SU-DHL-6 (cell line): ENCODE data around the gene SLC39A11.

Source experiments
- H2AFZ ChIP-seq: fragments of 200-600 bp; sonication (generic); 2 replicates; pipeline ENCODE4 v1.6.1; 2014; ENCODE audit warnings: low read depth, mild to moderate bottlenecking, moderate library complexity, mixed read lengths, antibody characterized with exemption, low read length; ENCODE audit not compliant: severe bottlenecking
- H3F3A ChIP-seq: fragments of 200-600 bp; shearing (Covaris generic); 2 replicates; pipeline ENCODE4 v1.6.0; 2016; ENCODE audit warnings: antibody characterized with exemption, mild to moderate bottlenecking; ENCODE audit not compliant: insufficient read depth
- H3K27ac ChIP-seq: fragments of 200-600 bp; sonication (generic); 2 replicates; pipeline ENCODE4 v1.5.1; 2016; ENCODE audit warnings: low read depth, mild to moderate bottlenecking, low read length, moderate library complexity, mixed read lengths
- H3K27me3 ChIP-seq: fragments of 200-600 bp; sonication (generic), shearing (Covaris generic); 2 replicates; pipeline ENCODE4 v1.6.0; 2014; ENCODE audit warnings: mild to moderate bottlenecking, low read length
- H3K36me3 ChIP-seq: fragments of 200-600 bp; sonication (generic); 2 replicates; pipeline ENCODE4 v1.6.1; 2014; ENCODE audit warnings: mild to moderate bottlenecking, low read length, mixed read lengths
- H3K4me2 ChIP-seq: fragments of 300-600, 200-600 bp; shearing (Covaris generic), sonication (generic); 2 replicates; pipeline ENCODE4 v1.6.0; 2014; ENCODE audit warnings: low read length, low read depth, mild to moderate bottlenecking; ENCODE audit not compliant: poor library complexity, severe bottlenecking
- H3K4me3 ChIP-seq: fragments of 200-600 bp; sonication (generic); 2 replicates; pipeline ENCODE4 v1.5.1; 2014; ENCODE audit warnings: antibody characterized with exemption, low read length, mild to moderate bottlenecking, mixed read lengths; ENCODE audit not compliant: insufficient read depth, poor library complexity, severe bottlenecking
- H3K79me2 ChIP-seq: fragments of 200-600 bp; sonication (generic); 2 replicates; pipeline ENCODE4 v1.6.1; 2014; ENCODE audit warnings: mild to moderate bottlenecking, low read length, moderate library complexity; ENCODE audit not compliant: insufficient read depth
- H3K9ac ChIP-seq: fragments of 200-600 bp; sonication (generic); 2 replicates; pipeline ENCODE4 v1.7.0; 2014; ENCODE audit warnings: mild to moderate bottlenecking, low read length
- H3K9me2 ChIP-seq: fragments of 200-600 bp; sonication (generic); replicated peaks from 2 replicates; pipeline ENCODE4 v1.6.1; 2014; ENCODE audit warnings: low read length; ENCODE audit not compliant: insufficient read depth
- H3K9me3 ChIP-seq: fragments of 200-600 bp; sonication (generic); 2 replicates; pipeline ENCODE4 v1.6.1; 2014; ENCODE audit warnings: low read length, mixed read lengths; ENCODE audit not compliant: insufficient read depth
- H4K20me1 ChIP-seq: fragments of 200-600 bp; sonication (generic); 2 replicates; pipeline ENCODE4 v1.6.1; 2014; ENCODE audit warnings: low read depth, mild to moderate bottlenecking, antibody characterized with exemption, low read length, moderate library complexity, mixed read lengths
- EZH2phosphoT487 ChIP-seq: fragments of 200-600 bp; sonication (generic), shearing (Covaris generic); conservative IDR thresholded peaks from 2 replicates; pipeline ENCODE4 v1.6.1; 2018; ENCODE audit warnings: mild to moderate bottlenecking, antibody characterized with exemption, low read length, moderate library complexity, mixed read lengths
- TF ChIP-seq, protein P1 (sequence below): fragments of 200-600 bp; sonication (generic); IDR thresholded peaks from one replicate; pipeline ENCODE4 v1.5.1; 2017; ENCODE audit warnings: antibody characterized with exemption, mild to moderate bottlenecking, low read length, moderate library complexity; ENCODE audit not compliant: insufficient read depth, poor library complexity, severe bottlenecking

SLC39A11 gene

DNA sequence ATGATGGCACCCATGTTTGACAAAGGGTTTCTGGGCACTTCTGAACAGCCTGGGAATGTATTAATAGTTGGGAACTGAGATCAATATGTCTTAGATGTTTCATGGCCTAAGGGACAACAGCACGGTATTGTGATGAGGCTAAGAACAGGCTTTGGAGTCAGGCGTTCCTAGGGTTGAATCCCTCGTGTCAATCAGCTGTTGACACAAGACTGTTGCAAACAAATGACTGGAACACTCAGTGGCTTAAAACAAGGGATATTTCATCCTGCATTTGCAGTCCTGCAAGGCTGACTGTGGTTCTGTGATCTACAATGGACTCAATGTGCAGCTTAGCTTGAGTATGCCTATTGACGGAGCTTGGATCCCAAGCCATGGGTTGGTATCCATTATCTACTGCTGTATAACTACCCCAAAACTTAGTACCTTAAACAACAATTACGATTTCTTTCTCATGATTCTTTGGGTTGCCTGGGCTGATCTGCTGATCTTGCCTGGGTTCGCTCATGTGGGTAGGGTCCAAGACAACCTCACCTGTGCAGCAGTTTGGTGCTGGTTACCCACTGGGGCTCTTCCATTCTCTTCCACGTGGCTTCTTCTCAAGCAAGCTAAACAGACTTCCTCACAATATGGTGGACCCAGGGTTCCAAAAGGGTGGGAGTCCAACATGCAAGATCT, 472.4 kb downstream of the SLC39A11 start:
- H2AFZ ChIP-seq, result no peak overlapping the region
- H4K20me1 ChIP-seq, result no peaks in the 10 kb centered on the region
- no peak overlapping the region for H3K9ac ChIP-seq
- no peaks in the 10 kb centered on the region for H3F3A ChIP-seq
- no peak overlapping the region for H3K4me3 ChIP-seq
- no peak for TF ChIP-seq EZH2phosphoT487
- TF ChIP-seq, protein P1, sequence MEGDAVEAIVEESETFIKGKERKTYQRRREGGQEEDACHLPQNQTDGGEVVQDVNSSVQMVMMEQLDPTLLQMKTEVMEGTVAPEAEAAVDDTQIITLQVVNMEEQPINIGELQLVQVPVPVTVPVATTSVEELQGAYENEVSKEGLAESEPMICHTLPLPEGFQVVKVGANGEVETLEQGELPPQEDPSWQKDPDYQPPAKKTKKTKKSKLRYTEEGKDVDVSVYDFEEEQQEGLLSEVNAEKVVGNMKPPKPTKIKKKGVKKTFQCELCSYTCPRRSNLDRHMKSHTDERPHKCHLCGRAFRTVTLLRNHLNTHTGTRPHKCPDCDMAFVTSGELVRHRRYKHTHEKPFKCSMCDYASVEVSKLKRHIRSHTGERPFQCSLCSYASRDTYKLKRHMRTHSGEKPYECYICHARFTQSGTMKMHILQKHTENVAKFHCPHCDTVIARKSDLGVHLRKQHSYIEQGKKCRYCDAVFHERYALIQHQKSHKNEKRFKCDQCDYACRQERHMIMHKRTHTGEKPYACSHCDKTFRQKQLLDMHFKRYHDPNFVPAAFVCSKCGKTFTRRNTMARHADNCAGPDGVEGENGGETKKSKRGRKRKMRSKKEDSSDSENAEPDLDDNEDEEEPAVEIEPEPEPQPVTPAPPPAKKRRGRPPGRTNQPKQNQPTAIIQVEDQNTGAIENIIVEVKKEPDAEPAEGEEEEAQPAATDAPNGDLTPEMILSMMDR, result no peak
- no peaks in the 10 kb centered on the region for H3K9me2 ChIP-seq
- H3K27me3 ChIP-seq, result no peaks in the 10 kb centered on the region
- no peak overlapping the region for H3K27ac ChIP-seq
- no peak overlapping the region for H3K4me2 ChIP-seq
- no peaks in the 10 kb centered on the region for H3K36me3 ChIP-seq
- H3K79me2 ChIP-seq, result no peaks in the 10 kb centered on the region
- H3K9me3 ChIP-seq, result peaks cover 10% of the 10 kb centered on the region; the same call in 1 of the 2 replicates

DNA sequence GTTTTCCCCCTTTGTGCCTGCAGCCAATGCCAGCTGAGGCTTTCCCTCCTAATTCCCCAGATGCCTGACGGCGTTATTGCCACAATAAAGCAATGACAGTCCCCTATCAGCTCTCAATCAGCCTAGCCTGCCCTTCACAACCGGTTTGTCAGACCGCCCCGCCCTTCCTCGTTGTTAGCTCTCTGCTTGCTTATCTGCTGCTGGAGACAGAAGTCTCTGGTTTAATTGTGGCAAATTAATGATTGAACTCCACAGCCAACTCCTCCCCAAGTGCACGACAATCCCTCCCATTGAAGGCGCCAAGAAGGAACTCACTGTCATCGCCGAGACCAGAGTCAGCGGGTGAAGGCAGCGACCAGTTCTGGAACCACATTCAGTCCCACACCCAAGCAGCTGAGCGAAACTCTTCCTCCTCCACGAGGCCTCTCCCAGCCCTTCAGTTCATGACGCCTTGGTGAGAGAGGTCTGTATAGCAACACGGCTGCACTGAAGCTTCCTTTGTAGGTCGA, 474.4 kb downstream of the SLC39A11 start:
- Histone ChIP-seq H3F3A (no peaks in the 10 kb centered on the region), H3K9me3 (no peaks in the 10 kb centered on the region), H3K4me3 (no peak overlapping the region), H3K27ac (no peak overlapping the region), H3K9me2 (no peaks in the 10 kb centered on the region), H3K27me3 (no peaks in the 10 kb centered on the region), H3K36me3 (no peaks in the 10 kb centered on the region), H2AFZ (no peak overlapping the region), H3K9ac (no peak overlapping the region), H3K79me2 (no peaks in the 10 kb centered on the region), H4K20me1 (no peaks in the 10 kb centered on the region), H3K4me2 (no peak overlapping the region)
- TF ChIP-seq, protein P1, result no peak
- TF ChIP-seq EZH2phosphoT487, result no peak

DNA sequence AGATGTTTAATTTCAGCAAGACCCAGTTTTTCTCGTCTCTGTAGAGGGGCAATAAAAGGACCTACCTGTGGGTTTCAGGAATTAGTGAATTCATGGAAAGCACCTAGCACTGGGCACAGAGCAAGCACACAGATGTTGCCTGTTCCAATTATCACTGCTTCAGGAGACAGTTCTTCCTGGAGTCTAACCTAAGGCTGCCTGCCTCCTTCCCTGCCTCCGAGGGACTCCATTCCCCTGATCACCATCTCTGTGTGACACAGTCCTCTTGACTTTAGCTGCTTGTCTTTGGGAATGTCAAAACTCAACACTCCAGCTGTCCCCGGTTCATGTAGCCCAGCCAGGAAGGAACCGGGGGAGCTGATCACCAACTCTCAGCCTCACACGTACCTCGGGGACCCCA, 474.9 kb downstream of the SLC39A11 start:
- no peak overlapping the region for H3K4me3 ChIP-seq

More for the DNA sequence above, 474.9 kb downstream of the SLC39A11 start:
- Histone ChIP-seq H3K9me2 (no peaks in the 10 kb centered on the region), H3K79me2 (no peaks in the 10 kb centered on the region), H3K36me3 (no peaks in the 10 kb centered on the region), H3K27ac (no peak overlapping the region), H3K9ac (no peak overlapping the region), H3K9me3 (no peaks in the 10 kb centered on the region), H3K27me3 (no peaks in the 10 kb centered on the region), H3F3A (no peaks in the 10 kb centered on the region), H2AFZ (no peak overlapping the region), H4K20me1 (no peaks in the 10 kb centered on the region), H3K4me2 (no peak overlapping the region)
- no peak for TF ChIP-seq EZH2phosphoT487
- TF ChIP-seq, protein P1, result no peak
